K562 (cell line): ENCODE results near the gene DAPK1. TPM values are rescaled to one million over a fixed set of nuclear protein-coding genes. Genes with fewer than 3 reads are reported as not detected.

Source experiments
- ATF3 ChIP-seq, 2 experiments: fragments of 450-650 bp in 1 of 2; sonication (generic) in 1 of 2; formaldehyde crosslinking in 1 of 2; IDR thresholded peaks in 1 of 2; conservative IDR thresholded peaks in 1 of 2; 2 replicates each; pipeline versions ENCODE4 v1.6.1 to v1.8.1; 2016 to 2023; ENCODE audit warnings: mild to moderate bottlenecking in 2 of 2, moderate library complexity in 2 of 2, inconsistent platforms in 1 of 2, missing genetic modification reagents in 1 of 2
- CBX5 ChIP-seq: IDR thresholded peaks from 2 replicates; pipeline ENCODE4 v1.6.1; 2014; ENCODE audit warnings: low read depth, borderline replicate concordance
- CREB5 ChIP-seq: fragments of 250-450 bp; sonication (Bioruptor Pico); IDR thresholded peaks from 2 replicates; pipeline ENCODE4 v1.5.0; 2020; ENCODE audit warnings: mild to moderate bottlenecking
- ELF2 ChIP-seq: fragments of 250-450 bp; sonication (Bioruptor Pico); IDR thresholded peaks from 2 replicates; pipeline ENCODE4 v1.5.0; 2021; ENCODE audit warnings: mild to moderate bottlenecking
- GABPB1 ChIP-seq: sonication (generic); formaldehyde crosslinking; IDR thresholded peaks from 2 replicates; pipeline ENCODE4 v1.8.0; 2022; ENCODE audit warnings: mild to moderate bottlenecking, missing genetic modification reagents
- KHSRP ChIP-seq: fragments of 450-650 bp; IDR thresholded peaks from 2 replicates; pipeline ENCODE4 v1.6.1; 2017
- MTA2 ChIP-seq: fragments of 450-650 bp; IDR thresholded peaks from 2 replicates; pipeline ENCODE4 v1.6.1; 2016; ENCODE audit warnings: low read depth
- NCOA4 ChIP-seq: fragments of 450-650 bp; IDR thresholded peaks from 2 replicates; pipeline ENCODE4 v1.6.1; 2018; ENCODE audit warnings: mild to moderate bottlenecking; ENCODE audit not compliant: partially characterized antibody
- OTX1 ChIP-seq: fragments of 450-650 bp; formaldehyde crosslinking; IDR thresholded peaks from 2 replicates; pipeline ENCODE4 v1.4.0; 2022; ENCODE audit warnings: mild to moderate bottlenecking
- SRF ChIP-seq, 2 experiments: fragments of 250-450, 450-650 bp in 1 of 2; sonication (Bioruptor Pico) in 1 of 2; sonication (generic) in 1 of 2; formaldehyde crosslinking; IDR thresholded peaks; 2 replicates each; pipeline versions ENCODE4 v1.5.0 to v1.5.1; 2020 to 2022; ENCODE audit warnings: mild to moderate bottlenecking in 1 of 2, missing genetic modification reagents in 1 of 2
- THAP12 ChIP-seq: fragments of 250-450 bp; sonication (Bioruptor Pico); IDR thresholded peaks from 2 replicates; pipeline ENCODE4 v1.9.0; 2021; ENCODE audit warnings: mild to moderate bottlenecking, inconsistent platforms
- U2AF1 ChIP-seq: fragments of 200-400 bp; formaldehyde crosslinking; optimal IDR thresholded peaks from 2 replicates; pipeline ENCODE3; 2017; ENCODE audit warnings: mild to moderate bottlenecking, low read depth, low read length, moderate library complexity
- ZC3H4 ChIP-seq: sonication (generic); formaldehyde crosslinking; IDR thresholded peaks from 2 replicates; pipeline ENCODE4 v1.9.0; 2021; ENCODE audit warnings: missing genetic modification reagents, borderline replicate concordance
- ZNF354B ChIP-seq: fragments of 250-450 bp; sonication (Bioruptor Pico); IDR thresholded peaks from 2 replicates; pipeline ENCODE4 v1.4.0; 2020
- polyA plus RNA-seq, 8 experiments: library from polyadenylated mRNA; depleted of rRNA in 4 of 8; stranded (reverse) in 5 of 8; unstranded in 3 of 8; fragments of >200 nt; fragmentation: Nextera tagmentation in 2 of 8; fragmentation: Illumina TruSeq in 1 of 8; extraction: Ambion mirVana in 2 of 8; extraction: Trizol in 1 of 8; gene quantifications; 2 replicates each; pipeline versions ENCODE4 v1.2.1 to v1.2.3, GENCODE V29; 2011 to 2014; ENCODE audit warnings: inconsistent platforms in 1 of 8, missing spikeins in 1 of 8
- total RNA-seq, 7 experiments: library from RNA; depleted of rRNA in 6 of 7; stranded (reverse); fragments of >200 nt in 6 of 7; fragmentation: Illumina TruSeq in 2 of 7; extraction: Trizol in 2 of 7; gene quantifications; 2 replicates each; pipeline versions ENCODE4 v1.2.1 to v1.2.3, GENCODE V29; 2011 to 2021; ENCODE audit warnings: low replicate concordance in 1 of 7
- TF ChIP-seq, protein P1 (sequence below): sonication (generic); IDR thresholded peaks from 2 replicates; pipeline ENCODE4 v1.6.1; 2016
- TF ChIP-seq, protein P2 (sequence below): sonication (generic); formaldehyde crosslinking; IDR thresholded peaks from 2 replicates; pipeline ENCODE4 v1.8.0; 2022; ENCODE audit warnings: mild to moderate bottlenecking, missing genetic modification reagents
- TF ChIP-seq, protein P3 (sequence below): fragments of 250-450 bp; sonication (Bioruptor Pico); IDR thresholded peaks from 2 replicates; pipeline ENCODE4 v1.8.0; 2021; ENCODE audit warnings: mild to moderate bottlenecking, moderate library complexity

Gene DAPK1
- total and polyA plus RNA-seq, 9 of the 15 experiments (the other 6 are each of a cell fraction or from before 2014, with no cell fraction given): 1.7 to 26.4 (median 15.8) TPM

GRCh38 chr9:87551772-87552217 lies 54.1 kb downstream of the DAPK1 start (continued):
- TF ChIP-seq GABPB1 (CRISPR knock-in tag) (no peak), THAP12 (CRISPR knock-in tag) (no peak), ATF3 (IDR thresholded peaks at IDR 0.05) (peak; percentile 30; the same call in 1 of the 2 replicates), ATF3 (CRISPR knock-in tag; conservative IDR thresholded peaks at IDR 0.05) (no peak), KHSRP (no peak), SRF (CRISPR knock-in tag; IDR thresholded peaks at IDR 0.05) (no peak), ELF2 (CRISPR knock-in tag) (no peak), OTX1 (CRISPR knock-in tag) (no peak), CREB5 (CRISPR knock-in tag) (no peak), ZC3H4 (no peak), ZNF354B (CRISPR knock-in tag) (no peak), U2AF1 (no peak), NCOA4 (no peak), MTA2 (peak; percentile 68), CBX5 (no peak)
- TF ChIP-seq, protein P1, sequence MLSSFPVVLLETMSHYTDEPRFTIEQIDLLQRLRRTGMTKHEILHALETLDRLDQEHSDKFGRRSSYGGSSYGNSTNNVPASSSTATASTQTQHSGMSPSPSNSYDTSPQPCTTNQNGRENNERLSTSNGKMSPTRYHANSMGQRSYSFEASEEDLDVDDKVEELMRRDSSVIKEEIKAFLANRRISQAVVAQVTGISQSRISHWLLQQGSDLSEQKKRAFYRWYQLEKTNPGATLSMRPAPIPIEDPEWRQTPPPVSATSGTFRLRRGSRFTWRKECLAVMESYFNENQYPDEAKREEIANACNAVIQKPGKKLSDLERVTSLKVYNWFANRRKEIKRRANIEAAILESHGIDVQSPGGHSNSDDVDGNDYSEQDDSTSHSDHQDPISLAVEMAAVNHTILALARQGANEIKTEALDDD: no peak
- TF ChIP-seq, protein P2, sequence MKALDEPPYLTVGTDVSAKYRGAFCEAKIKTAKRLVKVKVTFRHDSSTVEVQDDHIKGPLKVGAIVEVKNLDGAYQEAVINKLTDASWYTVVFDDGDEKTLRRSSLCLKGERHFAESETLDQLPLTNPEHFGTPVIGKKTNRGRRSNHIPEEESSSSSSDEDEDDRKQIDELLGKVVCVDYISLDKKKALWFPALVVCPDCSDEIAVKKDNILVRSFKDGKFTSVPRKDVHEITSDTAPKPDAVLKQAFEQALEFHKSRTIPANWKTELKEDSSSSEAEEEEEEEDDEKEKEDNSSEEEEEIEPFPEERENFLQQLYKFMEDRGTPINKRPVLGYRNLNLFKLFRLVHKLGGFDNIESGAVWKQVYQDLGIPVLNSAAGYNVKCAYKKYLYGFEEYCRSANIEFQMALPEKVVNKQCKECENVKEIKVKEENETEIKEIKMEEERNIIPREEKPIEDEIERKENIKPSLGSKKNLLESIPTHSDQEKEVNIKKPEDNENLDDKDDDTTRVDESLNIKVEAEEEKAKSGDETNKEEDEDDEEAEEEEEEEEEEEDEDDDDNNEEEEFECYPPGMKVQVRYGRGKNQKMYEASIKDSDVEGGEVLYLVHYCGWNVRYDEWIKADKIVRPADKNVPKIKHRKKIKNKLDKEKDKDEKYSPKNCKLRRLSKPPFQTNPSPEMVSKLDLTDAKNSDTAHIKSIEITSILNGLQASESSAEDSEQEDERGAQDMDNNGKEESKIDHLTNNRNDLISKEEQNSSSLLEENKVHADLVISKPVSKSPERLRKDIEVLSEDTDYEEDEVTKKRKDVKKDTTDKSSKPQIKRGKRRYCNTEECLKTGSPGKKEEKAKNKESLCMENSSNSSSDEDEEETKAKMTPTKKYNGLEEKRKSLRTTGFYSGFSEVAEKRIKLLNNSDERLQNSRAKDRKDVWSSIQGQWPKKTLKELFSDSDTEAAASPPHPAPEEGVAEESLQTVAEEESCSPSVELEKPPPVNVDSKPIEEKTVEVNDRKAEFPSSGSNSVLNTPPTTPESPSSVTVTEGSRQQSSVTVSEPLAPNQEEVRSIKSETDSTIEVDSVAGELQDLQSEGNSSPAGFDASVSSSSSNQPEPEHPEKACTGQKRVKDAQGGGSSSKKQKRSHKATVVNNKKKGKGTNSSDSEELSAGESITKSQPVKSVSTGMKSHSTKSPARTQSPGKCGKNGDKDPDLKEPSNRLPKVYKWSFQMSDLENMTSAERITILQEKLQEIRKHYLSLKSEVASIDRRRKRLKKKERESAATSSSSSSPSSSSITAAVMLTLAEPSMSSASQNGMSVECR (CRISPR knock-in tag): no peak
- TF ChIP-seq, protein P3, sequence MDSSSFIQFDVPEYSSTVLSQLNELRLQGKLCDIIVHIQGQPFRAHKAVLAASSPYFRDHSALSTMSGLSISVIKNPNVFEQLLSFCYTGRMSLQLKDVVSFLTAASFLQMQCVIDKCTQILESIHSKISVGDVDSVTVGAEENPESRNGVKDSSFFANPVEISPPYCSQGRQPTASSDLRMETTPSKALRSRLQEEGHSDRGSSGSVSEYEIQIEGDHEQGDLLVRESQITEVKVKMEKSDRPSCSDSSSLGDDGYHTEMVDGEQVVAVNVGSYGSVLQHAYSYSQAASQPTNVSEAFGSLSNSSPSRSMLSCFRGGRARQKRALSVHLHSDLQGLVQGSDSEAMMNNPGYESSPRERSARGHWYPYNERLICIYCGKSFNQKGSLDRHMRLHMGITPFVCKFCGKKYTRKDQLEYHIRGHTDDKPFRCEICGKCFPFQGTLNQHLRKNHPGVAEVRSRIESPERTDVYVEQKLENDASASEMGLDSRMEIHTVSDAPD (CRISPR knock-in tag): no peak
